AG04449 (cell line): ENCODE measurements around the gene GINS3.
"Not testable (repeated sequence)": the region's sequence is repeated elsewhere in the genome, so short reads cannot be mapped to it uniquely, and the experiment has no call there.

Source experiments
- CTCF ChIA-PET: fragments of 350-600 bp; formaldehyde crosslinking; extraction: SDS; loops from one replicate; lab custom pipeline; 2021; ENCODE audit warnings: antibody characterized with exemption; lab: Yijun Ruan, JAX
- POLR2A ChIA-PET: fragments of 400-600, 350-600 bp; formaldehyde crosslinking; extraction: SDS; loops from one replicate; lab custom pipeline; 2020; ENCODE audit warnings: antibody characterized with exemption, inconsistent platforms; lab: Yijun Ruan, JAX
- DNase-seq: peaks from one replicate; pipeline ENCODE4 v3.0.0-alpha.2; 2010; ENCODE audit warnings: low read depth, low spot score
- H3K4me3 ChIP-seq: 2 replicates; pipeline ENCODE4 v1.5.1; 2011; ENCODE audit warnings: low read depth, mild to moderate bottlenecking, control low read depth, low read length
- CTCF ChIP-seq: IDR thresholded peaks from one replicate; pipeline ENCODE4 v1.5.1; 2011; ENCODE audit warnings: mild to moderate bottlenecking, moderate library complexity, low read length, control low read depth, inconsistent platforms; ENCODE audit not compliant: insufficient read depth; ENCODE audit errors: missing control alignments

The GINS3 gene

GRCh38 chr16:58399718-58400633 is 7.7 kb downstream of the GINS3 start:
- TF ChIP-seq CTCF, result no peak
- DNase-seq, result no peak
- no peak overlapping the region for H3K4me3 ChIP-seq
- ChIA-PET CTCF (interaction anchor here (1.9 kb wide), 1 partner anchor 64 kb away, joined by 5 read pairs; no protein-coding TSS in a partner anchor), POLR2A (no interaction called here)

GRCh38 chr16:58401305-58401704 is 9.0 kb downstream of the GINS3 start:
- CTCF ChIA-PET, result interaction anchor here (0.9 kb wide), 1 partner anchor 9 kb away, joined by 5 read pairs; the partner anchor contains the start of gene GINS3
- DNase-seq, H3K4me3 ChIP-seq, POLR2A ChIA-PET: not testable (repeated sequence)

- no peak for TF ChIP-seq CTCF
- DNase-seq, result no peak
- H3K4me3 ChIP-seq, result no peak overlapping the region
- POLR2A ChIA-PET, result no interaction called here
- CTCF ChIA-PET, result interaction anchor here (1.1 kb wide), 1 partner anchor 93 kb away, joined by 5 read pairs; no protein-coding TSS in a partner anchor
Observed at GRCh38 chr16:58402796-58403195, 10.5 kb downstream of the GINS3 start.

GRCh38 chr16:58409316-58409973 is 17.2 kb downstream of the GINS3 start:
- no peak for DNase-seq
- ChIA-PET CTCF (interaction anchor here (1.1 kb wide), 1 partner anchor 73 kb away, joined by 3 read pairs; no protein-coding TSS in a partner anchor), POLR2A (interaction anchor here (1.1 kb wide), 1 partner anchor 17 kb away, joined by 3 read pairs; the partner anchor contains the start of gene GINS3)
- TF ChIP-seq CTCF, result no peak
- no peak overlapping the region for H3K4me3 ChIP-seq

- no peak overlapping the region for H3K4me3 ChIP-seq
- TF ChIP-seq CTCF, result no peak
- POLR2A ChIA-PET, result no interaction called here
- DNase-seq, result no peak
- CTCF ChIA-PET, result no interaction called here
Observed at GRCh38 chr16:58411336-58411735, 19.1 kb downstream of the GINS3 start.

GRCh38 chr16:58411736-58412614 is 19.7 kb downstream of the GINS3 start:
- POLR2A ChIA-PET, result no interaction called here
- no peak overlapping the region for H3K4me3 ChIP-seq
- no peak for DNase-seq
- CTCF ChIA-PET, result no interaction called here
- no peak for TF ChIP-seq CTCF

GRCh38 chr16:58412615-58412970 is 20.3 kb downstream of the GINS3 start:
- CTCF ChIA-PET, result not testable (repeated sequence)

More at GRCh38 chr16:58412615-58412970, 20.3 kb downstream of the GINS3 start:
- DNase-seq, H3K4me3 ChIP-seq, POLR2A ChIA-PET: not testable (repeated sequence)
